Upper lobe of left lung (tissue), 6 donors: ENCODE measurements around the gene WDR44. TPM values are rescaled to one million over a fixed set of nuclear protein-coding genes. Genes with fewer than 3 reads are reported as not detected.
A peak's percentile ranks its signal among the peaks of the same experiment; 100 is the strongest.
"Not testable (repeated sequence)": the region's sequence is repeated elsewhere in the genome, so short reads cannot be mapped to it uniquely, and the experiment has no call there.

ENCODE experiments used
- ATAC-seq, 2 donors: fragments of 200-7000 bp; cut with Tn5 transposase; one replicate each; pipeline ENCODE4 v1.9.1; 2022; ENCODE audit warnings: mild to moderate bottlenecking in 2 of 2, moderate library complexity in 2 of 2; ENCODE audit not compliant: low FRiP score in 2 of 2
- DNase-seq, 2 donors: peaks; one replicate each; pipeline ENCODE4 v3.0.0-alpha.2; 2019 to 2020
- H3K27ac ChIP-seq, 4 donors: fragments of 200-600 bp; sonication (generic); one replicate each; pipeline ENCODE4 v1.5.1; 2016 to 2019
- H3K27me3 ChIP-seq, 4 donors: fragments of 200-600 bp; sonication (generic); one replicate each; pipeline ENCODE4 v1.5.1; 2017 to 2019
- H3K36me3 ChIP-seq, 4 donors: fragments of 200-600 bp; sonication (generic); one replicate each; pipeline ENCODE4 v1.5.1; 2016 to 2019
- H3K4me1 ChIP-seq, 4 donors: fragments of 200-600 bp; sonication (generic); one replicate each; pipeline ENCODE4 v1.5.1; 2018 to 2019
- H3K4me3 ChIP-seq, 4 donors: fragments of 200-600 bp; sonication (generic); one replicate each; pipeline ENCODE4 v1.5.1; 2017 to 2019; ENCODE audit warnings: mild to moderate bottlenecking in 2 of 4, moderate library complexity in 1 of 4
- H3K9me3 ChIP-seq, 4 donors: fragments of 200-600 bp; sonication (generic); one replicate each; pipeline ENCODE4 v1.5.1; 2018 to 2019
- CTCF ChIP-seq, 6 experiments: fragments of 450-650 bp in 4 of 6; fragments of 200-600 bp in 2 of 6; sonication (generic) in 2 of 6; IDR thresholded peaks; one replicate each; pipeline ENCODE4 v1.5.1; 2016 to 2019; ENCODE audit warnings: antibody characterized with exemption in 6 of 6
- EP300 ChIP-seq, 4 donors: sonication (generic); formaldehyde crosslinking; IDR thresholded peaks; one replicate each; pipeline ENCODE4 v1.5.1; 2017; ENCODE audit warnings: antibody characterized with exemption in 4 of 4, control low read depth in 2 of 4
- POLR2A ChIP-seq, 4 donors: fragments of 450-650 bp; IDR thresholded peaks; one replicate each; pipeline ENCODE4 v1.5.1; 2016 to 2017; ENCODE audit warnings: antibody characterized with exemption in 4 of 4, mild to moderate bottlenecking in 2 of 4
- POLR2AphosphoS5 ChIP-seq, 2 donors: sonication (generic); formaldehyde crosslinking; IDR thresholded peaks; one replicate each; pipeline ENCODE4 v1.5.1; 2017; ENCODE audit warnings: antibody characterized with exemption in 2 of 2
- WGBS, 2 donors: methylation state at CpG; one replicate each; pipeline ENCODE4 v1.1.5; 2017 to 2018; 5-methylcytosine and 5-hydroxymethylcytosine counted together
- total RNA-seq, 6 donors: library from RNA; depleted of rRNA in 4 of 6; stranded (reverse); fragments of >200 nt in 4 of 6; gene quantifications; one replicate each; pipeline versions ENCODE4 v1.1.0 to v1.2.1, GENCODE V29; 2016 to 2021
- donor health status: DM: no; HTN: no; CAD: no; lungs with moderate emphysema.
- donor health status: DM: no; HTN: yes; CAD: no; lungs with severe emphysema.

WDR44 gene, protein sequence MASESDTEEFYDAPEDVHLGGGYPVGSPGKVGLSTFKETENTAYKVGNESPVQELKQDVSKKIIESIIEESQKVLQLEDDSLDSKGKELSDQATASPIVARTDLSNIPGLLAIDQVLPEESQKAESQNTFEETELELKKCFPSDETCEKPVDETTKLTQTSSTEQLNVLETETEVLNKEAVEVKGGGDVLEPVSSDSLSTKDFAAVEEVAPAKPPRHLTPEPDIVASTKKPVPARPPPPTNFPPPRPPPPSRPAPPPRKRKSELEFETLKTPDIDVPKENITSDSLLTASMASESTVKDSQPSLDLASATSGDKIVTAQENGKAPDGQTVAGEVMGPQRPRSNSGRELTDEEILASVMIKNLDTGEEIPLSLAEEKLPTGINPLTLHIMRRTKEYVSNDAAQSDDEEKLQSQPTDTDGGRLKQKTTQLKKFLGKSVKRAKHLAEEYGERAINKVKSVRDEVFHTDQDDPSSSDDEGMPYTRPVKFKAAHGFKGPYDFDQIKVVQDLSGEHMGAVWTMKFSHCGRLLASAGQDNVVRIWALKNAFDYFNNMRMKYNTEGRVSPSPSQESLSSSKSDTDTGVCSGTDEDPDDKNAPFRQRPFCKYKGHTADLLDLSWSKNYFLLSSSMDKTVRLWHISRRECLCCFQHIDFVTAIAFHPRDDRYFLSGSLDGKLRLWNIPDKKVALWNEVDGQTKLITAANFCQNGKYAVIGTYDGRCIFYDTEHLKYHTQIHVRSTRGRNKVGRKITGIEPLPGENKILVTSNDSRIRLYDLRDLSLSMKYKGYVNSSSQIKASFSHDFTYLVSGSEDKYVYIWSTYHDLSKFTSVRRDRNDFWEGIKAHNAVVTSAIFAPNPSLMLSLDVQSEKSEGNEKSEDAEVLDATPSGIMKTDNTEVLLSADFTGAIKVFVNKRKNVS
- 10 to 100 TPM; 11.8 to 22.6 (median 13.9) TPM for total RNA-seq

GRCh38 chrX:118345464-118346257 lies at the start of gene WDR44:
WDR44 (plus strand) TSS chrX:118346106; CDS start chrX:118346504, 398 bp downstream.
- DNase-seq (peak; percentile 93 to 95), ATAC-seq (peak; percentile 98)
- WGBS, 2 donors = 0 to 47% methylated on average over 1 to 55 of the region's 60 CpGs

DNA sequence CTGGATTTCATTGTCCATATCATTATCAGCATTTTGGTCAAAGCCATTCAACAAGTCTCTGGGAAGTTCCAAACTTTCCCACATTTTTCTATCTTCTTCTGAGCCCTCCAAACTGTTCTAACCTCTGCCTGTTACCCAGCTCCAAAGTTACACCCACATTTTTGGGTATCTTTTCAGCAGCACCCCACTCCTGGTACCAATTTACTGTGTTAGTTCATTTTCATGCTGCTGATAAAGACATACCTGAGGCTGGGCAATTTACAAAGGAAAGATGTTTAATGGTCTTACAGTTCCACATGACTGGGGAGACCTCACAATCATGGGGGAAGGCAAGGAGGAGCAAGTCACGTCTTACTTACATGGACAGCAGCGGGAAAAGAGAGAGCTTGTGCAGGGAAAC lies 40.1 kb upstream of the WDR44 start:
- DNase-seq, H3K4me3 ChIP-seq, H3K27ac ChIP-seq, H3K4me1 ChIP-seq, H3K36me3 ChIP-seq, H3K27me3 ChIP-seq, ATAC-seq: not testable (repeated sequence)
- peaks cover 0 to 20% (median 2%) of the 10 kb centered on the region in 4 donors for H3K9me3 ChIP-seq
- 85% methylated on average over 2 of the region's 2 CpGs; no CpG with 5 or more reads in 1 of the 2 donors for WGBS, 2 donors

More at GRCh38 chrX:118345464-118346257, at the start of gene WDR44:
- peaks cover 0 to 15% (median 8%) of the 10 kb centered on the region in 4 donors for H3K4me1 ChIP-seq
- TF ChIP-seq EP300 (IDR thresholded peaks at IDR 0.05) (no peak), CTCF (IDR thresholded peaks at IDR 0.05) (no peak), POLR2A (IDR thresholded peaks at IDR 0.05) (peak in 3 of 4 donors; percentile 28 to 82 (median 59)), POLR2AphosphoS5 (IDR thresholded peaks at IDR 0.05) (peak in 1 of 2 donors; percentile 77)
- peak within 1 kb of the TSS; percentile 18 to 79 (median 60) for H3K4me3 ChIP-seq
- H3K9me3 ChIP-seq = no peaks in the 10 kb centered on the region
- no peaks in the 10 kb centered on the region for H3K27me3 ChIP-seq
- no peaks in the 10 kb centered on the region for H3K36me3 ChIP-seq
- H3K27ac ChIP-seq = peak within 1 kb of the TSS; percentile 91 to 93 (median 92)

GRCh38 chrX:118315529-118315928 lies 30.4 kb upstream of the WDR44 start:
- no peaks in the 10 kb centered on the region for H3K4me1 ChIP-seq
- no peaks in the 10 kb centered on the region for H3K27me3 ChIP-seq
- H3K27ac ChIP-seq = no peak overlapping the region
- DNase-seq (no peak), ATAC-seq (no peak)
- no peak overlapping the region for H3K4me3 ChIP-seq
- TF ChIP-seq EP300 (IDR thresholded peaks at IDR 0.05) (no peak), POLR2A (IDR thresholded peaks at IDR 0.05) (no peak), POLR2AphosphoS5 (IDR thresholded peaks at IDR 0.05) (no peak), CTCF (IDR thresholded peaks at IDR 0.05) (no peak)
- WGBS, 2 donors = 66 to 91% methylated on average over 2 of the region's 2 CpGs
- H3K9me3 ChIP-seq = no peaks in the 10 kb centered on the region
- H3K36me3 ChIP-seq = no peaks in the 10 kb centered on the region

GRCh38 chrX:118324588-118324987 lies 21.3 kb upstream of the WDR44 start:
- TF ChIP-seq EP300 (IDR thresholded peaks at IDR 0.05) (no peak), POLR2A (IDR thresholded peaks at IDR 0.05) (no peak), POLR2AphosphoS5 (IDR thresholded peaks at IDR 0.05) (no peak), CTCF (IDR thresholded peaks at IDR 0.05) (no peak)
- DNase-seq (no peak), ATAC-seq (no peak)

More at GRCh38 chrX:118324588-118324987, 21.3 kb upstream of the WDR44 start:
- Histone ChIP-seq H3K4me1 (no peaks in the 10 kb centered on the region), H3K36me3 (no peaks in the 10 kb centered on the region), H3K27me3 (no peaks in the 10 kb centered on the region), H3K9me3 (no peaks in the 10 kb centered on the region), H3K27ac (no peak overlapping the region), H3K4me3 (no peak overlapping the region)
- WGBS, 2 donors = 71 to 100% methylated on average over 1 to 4 of the region's 4 CpGs
